Caco-2 (cell line): ENCODE data around the gene NGDN. TPM values are rescaled to one million over a fixed set of nuclear protein-coding genes. Genes with fewer than 3 reads are reported as not detected.

Experiments used
- BruUV-seq: library from RNA; stranded (reverse); fragments of 400-500 nt; replicated peaks from 2 replicates; lab custom pipeline; 2021; lab: Mats Ljungman, UMichigan
- CTCF ChIA-PET: fragments of 300-600 bp; sonication (Branson Sonifier 250); formaldehyde crosslinking; loops from one replicate; lab custom pipeline; 2022; ENCODE audit warnings: antibody characterized with exemption; lab: Charles Lee
- POLR2A ChIA-PET: fragments of 300-600 bp; sonication (Branson Sonifier 250); formaldehyde crosslinking; loops from one replicate; lab custom pipeline; 2022; ENCODE audit warnings: antibody characterized with exemption; lab: Charles Lee
- DNase-seq, 2 experiments: peaks; one replicate each; pipeline versions ENCODE4 v3.0.0 to v3.0.0-alpha.2; 2020 to 2022
- H3K27me3 ChIP-seq: replicated peaks from 2 replicates; pipeline ENCODE4 v1.6.0; 2011; ENCODE audit warnings: low read length; ENCODE audit not compliant: control insufficient read depth, insufficient read depth
- H3K36me3 ChIP-seq: 2 replicates; pipeline ENCODE4 v1.5.1; 2011; ENCODE audit warnings: low read length; ENCODE audit not compliant: control insufficient read depth, insufficient read depth
- H3K4me1 ChIP-seq: fragments of 250-450 bp; sonication (Bioruptor Pico); 2 replicates; pipeline ENCODE4 v1.5.1; 2020; ENCODE audit warnings: mild to moderate bottlenecking
- H3K4me3 ChIP-seq: 2 replicates; pipeline ENCODE4 v1.5.1; 2011; ENCODE audit warnings: low read depth, mild to moderate bottlenecking, control low read depth, low read length
- H3K9me3 ChIP-seq: fragments of 250-450 bp; sonication (Bioruptor Pico); 2 replicates; pipeline ENCODE4 v1.5.1; 2020; ENCODE audit warnings: mild to moderate bottlenecking, moderate library complexity
- H3K27ac Mint-ChIP-seq: one replicate; pipeline ENCODE4 v1.8.0; 2022; ENCODE audit warnings: mixed read lengths; ENCODE audit not compliant: unreplicated experiment
- H3K27me3 Mint-ChIP-seq: one replicate; pipeline ENCODE4 v1.8.0; 2022; ENCODE audit warnings: mixed read lengths; ENCODE audit not compliant: insufficient read depth, unreplicated experiment
- H3K36me3 Mint-ChIP-seq: one replicate; pipeline ENCODE4 v1.8.0; 2022; ENCODE audit warnings: mild to moderate bottlenecking, mixed read lengths; ENCODE audit not compliant: insufficient read depth, unreplicated experiment
- H3K4me1 Mint-ChIP-seq: one replicate; pipeline ENCODE4 v1.8.0; 2022; ENCODE audit warnings: low read depth, mixed read lengths; ENCODE audit not compliant: unreplicated experiment
- H3K4me3 Mint-ChIP-seq: one replicate; pipeline ENCODE4 v1.8.0; 2022; ENCODE audit warnings: mild to moderate bottlenecking, moderate library complexity, mixed read lengths; ENCODE audit not compliant: unreplicated experiment
- H3K9me3 Mint-ChIP-seq: one replicate; pipeline ENCODE4 v1.8.0; 2022; ENCODE audit warnings: mixed read lengths; ENCODE audit not compliant: unreplicated experiment
- CTCF ChIP-seq, 2 experiments: fragments of 200-600 bp in 1 of 2; IDR thresholded peaks; 1 replicate in 1 of 2; 2 replicates in 1 of 2; pipeline versions ENCODE4 v1.5.1 to v1.8.0; 2011 to 2022; ENCODE audit warnings: antibody characterized with exemption in 1 of 2, control low read depth in 1 of 2, inconsistent platforms in 1 of 2, low read depth in 1 of 2, low read length in 1 of 2, mild to moderate bottlenecking in 1 of 2, moderate library complexity in 1 of 2; ENCODE audit not compliant: insufficient read depth in 1 of 2, severe bottlenecking in 1 of 2, unreplicated experiment in 1 of 2
- intact Hi-C: fragments of 100-400 bp; cut with micrococcal nuclease; formaldehyde crosslinking; loops from one replicate; pipeline ENCODE4 v1.10.0; 2022; ENCODE audit not compliant: unreplicated experiment
- total RNA-seq: library from RNA; stranded (reverse); gene quantifications from 2 replicates; pipeline ENCODE4 v1.2.3, GENCODE V29; 2022

The NGDN gene
- total RNA-seq, 1 experiment from 2014 or later: 55.0 TPM

DNA sequence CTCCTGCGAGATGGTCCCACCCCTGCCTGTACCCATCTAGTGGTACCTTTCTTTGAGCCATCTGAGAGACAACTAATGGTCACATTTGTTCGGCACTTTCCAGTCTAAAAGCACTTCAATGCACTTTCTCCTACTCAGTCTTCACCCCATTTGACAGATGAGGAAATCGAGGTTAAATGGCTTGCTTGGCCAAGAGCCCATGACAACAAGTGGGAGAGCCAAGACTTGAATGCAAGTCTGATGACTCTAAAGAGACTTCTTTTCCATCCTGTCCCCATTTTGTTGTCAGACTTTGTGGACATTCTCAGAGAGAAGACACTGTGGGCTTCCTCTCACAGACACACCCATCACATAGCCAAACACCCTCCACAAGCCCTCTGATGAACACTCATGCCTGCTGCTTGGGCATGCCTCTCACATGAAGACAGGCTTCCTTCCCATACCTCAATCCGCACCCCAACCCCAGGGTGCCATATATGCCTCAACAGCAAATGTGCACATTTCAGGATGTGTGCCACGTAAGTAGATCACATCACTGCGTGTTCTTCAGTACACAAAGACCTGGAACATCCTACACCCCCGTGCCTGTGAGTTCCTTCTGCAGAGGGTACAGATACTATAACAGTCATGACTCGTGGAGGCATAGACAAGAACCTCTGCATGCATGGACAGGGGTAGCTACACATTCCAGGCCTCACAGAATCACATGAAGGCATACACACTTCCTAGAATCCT is 34.8 kb upstream of the NGDN start:
- TF ChIP-seq CTCF (IDR thresholded peaks at IDR 0.05; ENCODE audit: insufficient read depth in 1 of 2, low read depth in 1 of 2, low read length in 1 of 2, severe bottlenecking in 1 of 2, unreplicated experiment in 1 of 2): no peak
- Histone ChIP-seq H3K4me3 (no peak overlapping the region), H3K27me3 (no peaks in the 10 kb centered on the region; the same call in 1 of the 2 replicates), H3K9me3 (no peaks in the 10 kb centered on the region), H3K36me3 (no peaks in the 10 kb centered on the region), H3K4me1 (peaks cover 12% of the 10 kb centered on the region)
- Mint-ChIP-seq H3K27me3 (peaks cover 4% of the 10 kb centered on the region), H3K4me3 (no peak overlapping the region), H3K4me1 (no peaks in the 10 kb centered on the region), H3K27ac (no peak overlapping the region), H3K9me3 (no peaks in the 10 kb centered on the region), H3K36me3 (no peaks in the 10 kb centered on the region)
- POLR2A ChIA-PET: no interaction called here
- CTCF ChIA-PET: no interaction called here
- BruUV-seq: no TSS peak
- intact Hi-C loops: no loop called here
- DNase-seq: no peak

GRCh38 chr14:23435543-23436326 is 33.8 kb upstream of the NGDN start, which contains the start of gene MYH7:
Gene MYH7 (minus strand): TSS chr14:23435660. CDS start chr14:23433732, 1,928 bp downstream.
- no peaks in the 10 kb centered on the region for H3K4me1 Mint-ChIP-seq
- H3K9me3 Mint-ChIP-seq: no peaks in the 10 kb centered on the region
- H3K27ac Mint-ChIP-seq: no peak within 1 kb of the TSS
- H3K4me3 Mint-ChIP-seq: no peak within 1 kb of the TSS
- no peaks in the 10 kb centered on the region for H3K36me3 ChIP-seq
- no peak for TF ChIP-seq CTCF (IDR thresholded peaks at IDR 0.05; ENCODE audit: insufficient read depth in 1 of 2, low read depth in 1 of 2, low read length in 1 of 2, severe bottlenecking in 1 of 2, unreplicated experiment in 1 of 2)
- peaks cover 12% of the 10 kb centered on the region for H3K4me1 ChIP-seq
- no TSS peak for BruUV-seq
- no peak within 1 kb of the TSS for H3K4me3 ChIP-seq
- no peaks in the 10 kb centered on the region for H3K9me3 ChIP-seq
- H3K27me3 ChIP-seq: no peaks in the 10 kb centered on the region
- CTCF ChIA-PET: interaction anchor here (1.0 kb wide), 1 partner anchor 43 kb away, joined by 4 read pairs; no protein-coding TSS in a partner anchor
- POLR2A ChIA-PET: interaction anchor here (0.6 kb wide), 1 partner anchor 714 kb away, joined by 6 read pairs; no protein-coding TSS in a partner anchor
- intact Hi-C loops: no loop called here
- H3K27me3 Mint-ChIP-seq: no peaks in the 10 kb centered on the region
- DNase-seq: no peak
- H3K36me3 Mint-ChIP-seq: no peaks in the 10 kb centered on the region

DNA sequence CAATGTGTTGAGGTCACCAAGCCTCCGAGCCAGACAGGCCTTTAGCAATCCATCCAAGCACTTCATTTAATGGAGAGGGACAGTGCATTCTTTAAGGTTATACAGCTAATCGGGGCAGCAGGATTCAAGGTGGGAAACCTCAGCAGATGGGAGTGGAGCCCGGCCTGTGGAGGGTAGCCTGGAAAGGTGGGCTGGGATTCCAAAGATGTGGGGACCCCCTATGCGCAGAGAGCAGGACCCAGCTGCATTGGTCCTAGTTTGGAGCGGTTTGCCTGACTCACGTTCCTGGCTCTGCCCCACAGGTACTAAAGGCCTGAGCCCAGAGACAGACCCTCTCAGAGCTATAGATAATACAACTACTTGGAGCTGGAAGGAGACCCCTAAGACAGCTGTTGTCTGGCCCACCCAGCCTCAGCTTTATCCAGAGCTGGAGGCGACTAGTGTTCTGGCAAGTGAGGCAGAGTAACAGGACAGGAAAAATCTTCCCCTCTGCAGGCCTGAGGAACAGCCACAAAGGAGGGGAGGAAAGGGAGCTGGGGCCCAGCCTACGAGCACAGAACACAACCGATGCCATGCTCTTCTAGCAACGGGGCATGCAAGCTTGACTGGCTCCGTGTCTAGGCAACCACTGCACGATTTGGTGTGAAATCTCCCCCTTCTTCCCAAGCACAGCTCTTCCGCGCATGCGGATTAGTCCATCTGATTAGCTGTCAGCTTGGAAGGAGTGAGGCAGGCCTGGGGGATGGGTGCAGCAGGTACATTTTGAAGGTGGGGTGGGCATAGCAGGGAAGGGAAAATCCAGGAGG is 33.0 kb upstream of the NGDN start:
- H3K9me3 Mint-ChIP-seq: no peaks in the 10 kb centered on the region
- BruUV-seq: no TSS peak
- Histone ChIP-seq H3K27me3 (no peaks in the 10 kb centered on the region), H3K9me3 (no peaks in the 10 kb centered on the region), H3K36me3 (no peaks in the 10 kb centered on the region), H3K4me3 (no peak overlapping the region), H3K4me1 (peaks cover 12% of the 10 kb centered on the region)
- H3K27me3 Mint-ChIP-seq: no peaks in the 10 kb centered on the region
- POLR2A ChIA-PET: no interaction called here
- H3K4me3 Mint-ChIP-seq: no peak overlapping the region
- no peak overlapping the region for H3K27ac Mint-ChIP-seq
- no peaks in the 10 kb centered on the region for H3K36me3 Mint-ChIP-seq
- intact Hi-C loops: no loop called here
- TF ChIP-seq CTCF (IDR thresholded peaks at IDR 0.05; ENCODE audit: insufficient read depth in 1 of 2, low read depth in 1 of 2, low read length in 1 of 2, severe bottlenecking in 1 of 2, unreplicated experiment in 1 of 2): no peak
- CTCF ChIA-PET: interaction anchor here (1.0 kb wide), 1 partner anchor 42 kb away, joined by 4 read pairs; no protein-coding TSS in a partner anchor
- no peak for DNase-seq
- no peaks in the 10 kb centered on the region for H3K4me1 Mint-ChIP-seq
